ENCODE data around the gene ARHGAP18.
A peak's percentile ranks its signal among the peaks of the same experiment; 100 is the strongest.

The ARHGAP18 gene

DNA sequence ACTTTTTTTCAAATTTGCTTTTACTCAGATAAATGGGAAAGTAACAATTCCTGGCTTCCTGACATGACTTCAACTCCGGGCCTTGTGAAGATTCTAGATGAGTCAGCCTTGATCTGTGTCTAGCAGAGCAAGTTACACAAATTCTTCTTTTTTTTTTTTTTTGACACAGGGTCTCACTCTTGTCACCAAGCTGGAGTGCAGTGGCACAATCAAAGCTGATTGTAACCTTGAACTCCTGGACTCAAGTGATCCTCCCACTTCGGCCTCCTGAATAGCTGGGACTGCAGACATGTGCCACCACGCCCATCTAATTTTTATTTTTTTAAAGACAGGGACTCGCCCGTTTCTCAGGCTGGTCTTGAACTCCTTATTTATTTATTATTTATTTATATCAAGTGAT, 7.3 kb upstream of the ARHGAP18 start:
- no peak for DNase-seq

DNA sequence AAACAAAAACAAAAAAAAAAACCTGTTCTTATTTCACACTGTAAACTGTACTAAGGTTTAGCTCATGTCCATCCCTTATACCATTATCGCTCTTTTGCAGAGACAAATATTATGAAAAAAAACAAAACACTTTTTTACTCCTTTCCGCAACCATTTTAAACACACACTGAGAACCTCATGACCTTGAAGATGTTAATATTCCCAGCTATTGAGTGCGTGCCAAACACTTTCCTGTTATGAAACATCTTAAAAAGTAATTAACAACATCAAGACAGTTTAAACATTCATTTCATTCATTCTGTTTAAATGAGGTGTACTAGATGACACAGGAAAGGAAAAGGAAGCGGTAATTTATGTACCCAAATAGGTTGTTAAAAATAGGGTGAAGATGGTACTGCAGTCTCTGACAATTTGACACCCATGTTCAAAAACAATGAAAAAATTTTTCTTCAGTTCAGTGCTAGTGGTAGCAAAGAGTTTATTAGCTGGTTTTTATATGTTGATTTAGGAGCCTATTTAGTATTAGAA, 3.9 kb upstream of the ARHGAP18 start:
- no peak for DNase-seq

DNA sequence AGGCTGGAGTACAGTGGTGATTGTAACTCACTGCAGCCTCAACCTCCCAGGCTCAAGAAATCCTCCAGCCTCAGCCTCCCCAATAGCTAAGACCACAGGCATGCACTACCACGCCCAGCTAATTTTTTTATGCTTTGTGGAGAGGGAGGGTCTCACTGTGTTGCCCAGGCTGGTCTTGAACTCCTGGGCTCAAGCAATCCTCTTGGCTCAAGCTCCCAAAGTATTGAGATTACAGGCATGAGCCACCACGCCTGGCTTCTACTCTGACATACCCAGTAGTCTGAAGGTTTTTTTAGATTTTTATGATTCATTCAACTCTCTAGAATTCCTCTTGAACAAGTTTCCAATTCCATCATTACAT, 1.3 kb upstream of the ARHGAP18 start:
- DNase-seq, result no peak

DNA sequence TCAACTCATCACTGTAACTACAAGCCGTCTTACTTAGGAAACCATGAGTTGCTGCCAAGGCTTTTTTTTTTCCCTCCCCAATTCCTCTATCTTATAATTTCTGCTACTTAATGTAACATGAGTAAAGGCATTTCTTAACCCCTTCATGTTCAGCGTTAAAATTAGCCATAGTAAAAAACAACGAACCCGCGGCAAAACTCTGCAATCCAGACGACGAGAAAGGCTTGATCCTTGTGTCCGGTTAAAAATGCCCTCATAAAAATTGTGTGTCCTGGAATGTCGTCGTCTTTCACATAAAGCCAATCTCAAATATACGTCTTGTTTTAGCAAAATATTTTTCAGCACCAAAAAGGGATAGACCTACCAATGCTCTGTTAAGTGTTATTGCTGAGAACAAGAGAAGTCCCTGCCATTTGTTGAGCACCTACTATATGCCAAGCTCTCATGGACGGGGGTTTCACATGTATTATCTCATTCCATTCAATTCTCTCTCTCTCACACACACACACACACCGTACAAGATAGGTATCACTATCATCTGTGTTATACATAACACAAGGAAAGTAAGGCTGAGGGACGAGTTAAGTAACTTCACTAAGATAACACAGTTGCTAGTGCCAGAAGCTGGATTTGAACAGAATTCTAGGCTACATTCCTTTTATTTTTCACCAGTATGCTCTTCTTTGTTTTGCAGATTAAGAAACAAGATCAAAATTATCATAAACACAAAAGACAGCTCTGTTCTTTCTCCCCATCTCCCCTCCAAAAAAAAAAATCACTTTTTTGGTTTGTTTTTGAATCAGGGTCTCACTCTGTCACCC, 683 bp upstream of the ARHGAP18 start:
- peak; percentile 24 for DNase-seq

DNA sequence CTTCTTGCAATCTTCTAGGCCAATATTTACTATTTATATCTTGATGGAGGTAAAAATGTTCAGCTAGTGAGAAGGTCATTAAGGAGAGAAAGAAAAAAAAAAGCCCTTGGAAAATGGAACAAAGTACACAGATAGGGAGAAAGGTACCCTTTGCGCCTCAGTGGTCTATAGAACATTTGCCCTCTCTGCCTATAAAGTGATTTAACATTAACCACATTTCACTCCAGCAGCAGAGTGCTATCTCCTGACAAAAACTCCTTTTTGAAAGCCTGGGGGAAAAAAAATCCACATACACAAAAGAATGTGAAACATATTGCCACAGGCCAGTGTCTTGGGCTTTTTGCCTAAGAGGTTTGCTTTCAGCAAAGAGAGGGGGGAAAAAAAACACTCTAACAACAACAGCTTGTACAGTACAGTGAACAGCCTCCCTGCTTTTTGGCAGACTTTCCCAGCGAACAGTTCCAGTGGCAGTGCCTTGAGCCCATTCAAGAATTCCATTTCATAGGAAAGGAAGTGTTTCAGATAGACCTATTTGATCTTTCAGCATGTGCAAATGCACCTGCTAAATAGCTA, 695 bp downstream of the ARHGAP18 start:
- DNase-seq, result peak; percentile 24

DNA sequence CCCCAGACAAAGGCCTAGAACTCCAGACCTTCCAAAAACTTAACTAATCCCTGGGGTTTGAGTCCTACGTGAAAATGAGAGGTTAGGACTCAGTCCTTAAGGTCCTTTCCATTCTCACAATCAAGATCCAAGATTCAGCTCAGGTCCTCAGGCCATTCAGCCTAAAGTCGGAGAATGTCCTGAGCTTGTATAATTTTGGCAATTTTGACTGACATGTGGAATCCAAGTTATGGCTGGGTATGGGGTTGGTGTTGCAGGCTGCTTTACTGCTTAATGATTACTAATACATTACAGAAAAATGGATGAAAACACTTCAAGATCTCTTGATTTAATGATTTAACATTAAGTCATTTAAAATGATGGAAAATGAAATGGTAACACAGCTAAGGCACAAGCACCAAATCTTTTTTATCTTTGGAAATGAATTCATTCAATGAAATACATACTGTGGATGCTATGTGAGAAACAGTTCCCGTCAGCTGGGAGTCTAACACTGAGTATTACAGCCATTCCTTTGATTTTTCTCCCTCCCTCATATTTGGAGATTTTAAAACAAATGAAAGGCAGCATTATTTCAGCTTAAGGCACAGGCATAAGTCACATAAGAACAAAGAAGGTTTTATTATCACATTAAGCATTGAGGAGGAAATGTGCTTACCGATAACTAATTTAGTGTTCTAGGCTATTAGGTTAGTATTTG, 1.3 kb downstream of the ARHGAP18 start:
- DNase-seq, result no peak

DNA sequence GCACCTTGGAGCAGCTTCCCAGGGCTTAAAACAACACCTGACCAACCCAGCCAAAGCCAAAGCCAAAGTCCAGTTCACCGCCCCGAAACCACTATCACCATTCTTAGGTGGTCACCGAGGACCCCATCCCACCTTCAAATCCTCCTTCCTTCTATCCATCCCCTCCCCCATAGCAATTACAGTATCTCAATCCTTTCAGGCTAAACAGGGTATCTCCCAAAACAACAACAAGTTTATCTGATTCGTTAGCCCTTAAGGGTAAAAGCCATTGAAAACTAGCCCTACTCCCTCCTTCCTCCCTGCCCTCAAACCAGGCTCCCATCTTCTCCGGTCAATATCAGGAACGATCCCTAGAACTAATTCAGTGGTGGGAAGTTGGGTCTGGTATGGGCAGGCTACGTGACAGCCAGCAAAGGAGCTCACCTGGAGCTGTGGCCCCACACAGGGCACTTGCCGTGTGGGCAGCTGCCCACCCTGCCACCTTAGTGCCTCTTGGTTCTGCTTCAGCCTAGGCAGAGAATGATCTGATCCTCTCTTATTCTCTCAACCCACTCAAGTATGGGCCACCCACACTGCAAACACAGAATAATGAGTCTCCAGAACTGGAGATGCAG, 2.0 kb downstream of the ARHGAP18 start:
- DNase-seq, result no peak

DNA sequence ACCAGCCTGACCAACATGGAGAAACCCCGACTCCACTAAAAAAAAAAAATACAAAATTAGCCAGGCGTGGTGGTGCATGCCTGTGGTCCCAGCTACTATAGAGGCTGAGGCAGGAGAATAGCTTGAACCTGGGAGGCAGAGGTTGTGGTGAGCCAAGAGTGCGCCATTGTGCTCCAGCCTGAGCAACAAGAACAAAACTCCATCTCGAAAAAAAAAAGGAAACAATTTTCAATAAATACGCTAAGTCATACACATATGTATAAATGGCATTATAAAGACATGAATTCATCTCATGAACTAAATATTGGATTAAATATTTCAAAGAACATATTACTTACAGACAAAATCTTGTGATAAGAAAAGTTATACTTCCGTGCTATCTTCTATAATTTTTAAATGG, 2.9 kb downstream of the ARHGAP18 start:
- no peak for DNase-seq

DNA sequence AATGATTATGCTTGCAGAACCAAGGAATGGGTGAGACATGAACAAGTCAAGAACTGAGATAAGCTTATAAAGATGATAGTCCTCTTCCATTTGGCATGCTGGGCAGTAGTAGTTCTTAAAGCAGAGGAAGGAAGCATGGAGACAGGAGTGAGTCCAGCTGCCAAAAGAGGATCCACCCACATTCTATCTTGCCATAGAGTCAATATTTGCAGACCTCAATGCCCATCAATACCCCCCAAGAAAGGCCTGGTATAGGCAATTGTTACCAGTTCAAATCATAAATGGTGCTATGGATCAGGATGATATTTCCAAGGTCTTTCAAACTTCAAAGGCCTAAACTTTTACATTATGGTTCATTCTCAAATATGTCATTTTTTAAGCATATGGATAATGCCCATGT, 4.8 kb downstream of the ARHGAP18 start:
- DNase-seq, result no peak

DNA sequence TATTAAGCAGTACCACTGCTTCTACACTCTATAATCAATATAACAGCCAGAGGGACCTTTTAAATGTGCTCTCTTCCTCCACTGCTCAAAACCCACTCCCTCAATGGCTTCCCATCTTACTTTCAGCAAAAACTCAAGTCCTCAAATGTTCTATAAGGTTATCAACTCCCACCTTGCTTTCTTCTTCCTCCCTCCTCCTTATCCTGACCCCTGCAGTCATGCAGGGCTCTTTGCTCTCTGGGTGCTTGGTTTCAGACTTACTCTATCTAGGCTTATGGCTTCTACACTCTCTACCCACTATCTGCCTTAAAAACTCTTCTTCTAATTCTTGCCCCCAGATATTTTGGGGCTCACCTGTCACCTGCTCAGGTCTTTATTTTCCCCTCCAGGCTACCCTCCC, 5.3 kb downstream of the ARHGAP18 start:
- DNase-seq, result peak; percentile 72

DNA sequence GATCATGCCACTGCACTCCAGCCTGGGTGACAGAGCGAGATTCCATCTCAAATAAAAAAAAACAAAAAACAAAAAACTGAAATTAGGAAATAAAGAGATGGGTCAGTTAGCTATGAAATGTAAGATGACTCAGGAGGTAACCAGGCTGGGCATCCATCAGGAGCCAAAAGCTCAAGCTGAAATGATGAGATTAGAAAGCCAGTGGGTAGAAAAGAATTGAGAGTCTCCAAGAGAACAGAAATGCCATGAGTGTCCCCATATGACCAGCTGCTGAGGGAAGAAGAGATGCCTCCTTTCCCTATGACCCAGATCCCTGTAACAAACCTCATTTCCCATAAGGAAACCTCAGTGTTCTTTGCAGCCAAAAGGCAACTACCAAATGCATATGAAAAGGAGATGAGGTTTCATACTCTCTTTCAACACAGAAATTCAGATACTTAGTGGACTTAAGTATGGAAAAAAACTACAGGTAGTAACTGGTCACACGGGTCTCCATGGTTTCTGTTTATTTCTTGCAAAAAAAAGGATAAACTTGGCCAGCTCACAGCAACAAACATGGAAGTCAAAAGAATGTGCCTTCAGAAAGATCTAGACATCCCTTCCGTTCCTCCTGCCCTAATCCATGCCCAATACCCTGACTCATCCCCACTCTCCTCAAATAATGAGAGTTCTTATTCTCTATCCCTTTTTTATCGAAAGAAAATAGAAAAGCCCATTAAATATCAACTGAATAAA, 8.1 kb downstream of the ARHGAP18 start:
- DNase-seq, result peak; percentile 73

DNA sequence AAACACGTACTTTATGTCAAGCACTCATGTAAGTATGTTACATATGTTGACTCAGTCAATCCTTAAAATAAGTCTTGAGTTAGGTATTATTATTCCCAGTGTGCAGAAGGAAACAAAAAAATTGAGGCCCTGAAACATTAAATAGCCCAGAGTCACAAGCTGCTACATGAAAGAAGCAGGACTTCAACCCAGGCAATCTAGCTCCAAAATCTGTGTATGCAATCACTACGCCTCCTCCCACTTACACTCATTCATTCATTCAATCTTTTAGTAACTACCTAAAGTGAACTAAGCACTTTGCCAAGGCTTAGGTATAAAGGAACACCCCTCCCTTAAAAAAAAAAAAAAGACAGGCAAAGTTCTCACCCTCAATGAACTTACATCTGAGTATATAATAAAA, 9.3 kb downstream of the ARHGAP18 start:
- DNase-seq, result no peak

DNA sequence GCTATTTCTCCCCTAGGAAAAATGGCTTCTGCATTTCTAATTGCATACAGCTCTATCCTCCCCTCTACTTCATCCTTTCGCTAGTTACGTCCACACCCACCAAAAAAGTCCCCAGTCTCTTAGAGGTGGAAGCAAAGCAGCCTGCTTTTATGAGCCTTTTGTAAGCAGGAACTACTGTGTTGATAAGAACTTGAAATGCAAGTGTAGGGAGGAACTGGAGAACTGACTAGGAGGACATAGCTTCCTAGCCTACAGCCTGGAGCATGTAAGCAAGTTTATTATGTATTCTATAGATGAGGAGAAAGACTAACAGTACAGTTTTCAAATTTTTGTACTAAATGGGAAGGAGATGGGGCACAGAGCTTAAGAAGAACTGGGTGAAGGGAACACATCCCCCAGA, 10.3 kb downstream of the ARHGAP18 start:
- DNase-seq, result peak; percentile 47

DNA sequence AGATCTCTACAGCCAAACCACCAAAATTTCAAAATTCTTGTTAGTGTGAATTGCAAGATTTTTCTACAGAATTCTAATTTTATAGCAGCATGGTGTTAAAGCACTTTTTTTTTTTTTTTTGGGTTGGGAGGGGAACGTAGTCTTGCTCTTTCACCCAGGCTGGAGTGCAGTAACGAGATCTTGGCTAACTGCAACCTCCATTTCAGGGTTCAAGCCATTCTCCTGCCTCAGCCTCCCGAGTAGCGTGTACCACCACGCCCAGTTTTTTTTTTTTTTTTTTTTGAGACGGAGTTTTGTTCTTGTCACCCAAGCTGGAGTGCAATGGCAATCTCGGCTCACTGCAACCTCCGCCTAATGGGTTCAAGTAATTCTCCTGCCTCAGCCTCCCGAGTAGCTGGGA, 11.5 kb downstream of the ARHGAP18 start:
- no peak for DNase-seq

DNA sequence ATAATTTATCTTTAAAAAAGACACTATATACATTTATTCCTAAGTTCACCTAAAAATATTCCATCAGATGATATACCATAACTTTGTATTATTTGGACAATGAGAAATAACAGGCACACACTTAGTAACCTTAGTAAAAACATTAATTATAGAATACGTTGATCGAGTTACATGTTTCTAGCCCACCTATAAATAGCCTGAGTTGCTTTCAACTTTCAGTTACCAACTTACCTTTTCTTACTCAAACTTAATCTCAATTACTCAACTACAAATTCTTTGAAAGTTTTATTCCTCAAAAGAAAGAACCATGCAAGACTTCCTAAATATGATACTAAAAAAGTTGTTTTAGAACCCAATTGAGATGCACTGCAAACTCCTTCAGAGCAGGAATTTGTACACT, 12.2 kb downstream of the ARHGAP18 start:
- no peak for DNase-seq

DNA sequence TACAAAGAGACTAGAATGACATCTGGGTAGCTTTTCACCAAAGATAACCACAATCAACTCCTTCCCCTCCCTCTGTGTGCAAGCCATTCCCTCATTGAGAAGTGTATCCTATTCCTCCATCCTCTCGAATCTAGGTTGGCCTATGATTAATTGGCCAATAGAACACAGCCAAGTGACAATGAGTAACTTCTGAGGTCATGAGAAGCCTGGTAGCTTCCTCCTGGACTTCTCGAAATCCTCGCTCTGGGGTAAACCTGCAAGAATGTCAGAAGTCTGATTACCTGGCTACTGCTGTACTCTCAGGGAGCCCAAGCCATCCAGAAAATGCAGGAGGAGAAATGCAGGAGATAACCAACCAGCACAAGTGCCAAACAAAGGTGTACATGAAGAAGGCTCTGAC, 13.1 kb downstream of the ARHGAP18 start:
- no peak for DNase-seq

DNA sequence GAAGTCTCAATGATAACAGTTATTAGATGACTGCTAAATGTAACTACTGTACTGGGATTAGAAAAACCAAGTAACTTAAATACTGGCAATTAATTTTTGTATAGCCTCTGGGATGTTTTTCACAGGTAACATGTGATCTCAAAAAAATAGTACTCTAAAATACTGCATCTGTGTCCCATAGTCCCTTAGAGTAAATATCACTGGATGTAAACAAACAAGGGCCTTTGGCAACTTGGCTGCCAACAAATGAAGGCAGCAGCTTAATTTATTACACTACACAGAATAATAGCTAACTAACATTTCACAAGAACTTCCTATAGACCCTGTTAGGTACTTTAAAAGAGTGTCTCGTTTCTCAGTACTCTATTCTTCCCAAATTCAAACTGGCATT, 14.0 kb downstream of the ARHGAP18 start:
- DNase-seq, result no peak

DNA sequence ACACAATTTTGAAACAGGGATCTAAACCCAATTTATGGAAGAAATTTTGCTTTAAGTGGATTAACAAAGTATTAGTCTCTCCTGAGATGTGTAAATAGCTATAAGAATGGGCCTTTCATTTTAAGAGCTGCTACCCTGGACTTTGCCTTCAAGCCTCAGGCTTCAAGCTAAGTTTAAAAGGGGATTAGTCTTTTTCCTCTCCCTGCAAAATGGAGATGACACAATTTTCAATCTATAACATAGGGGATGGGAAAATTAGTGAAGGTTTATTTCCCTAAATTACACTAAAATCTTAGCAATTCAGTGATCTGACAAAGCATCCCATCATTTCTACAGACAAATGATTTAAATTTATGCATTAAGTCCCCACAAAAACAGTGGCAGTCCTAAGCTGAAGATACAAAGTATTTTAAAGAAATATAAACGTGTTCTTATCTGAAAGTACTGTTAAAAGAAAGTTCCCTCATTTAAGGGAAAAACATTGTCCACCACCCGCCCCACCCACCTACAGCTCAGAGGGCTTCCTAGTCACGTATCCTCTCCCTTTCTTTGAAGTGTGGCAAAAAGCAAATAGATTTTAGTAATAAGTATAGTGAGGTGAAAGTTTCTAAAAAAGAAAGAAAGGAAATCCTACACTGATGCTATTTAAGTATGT, 14.5 kb downstream of the ARHGAP18 start:
- no peak for DNase-seq

DNA sequence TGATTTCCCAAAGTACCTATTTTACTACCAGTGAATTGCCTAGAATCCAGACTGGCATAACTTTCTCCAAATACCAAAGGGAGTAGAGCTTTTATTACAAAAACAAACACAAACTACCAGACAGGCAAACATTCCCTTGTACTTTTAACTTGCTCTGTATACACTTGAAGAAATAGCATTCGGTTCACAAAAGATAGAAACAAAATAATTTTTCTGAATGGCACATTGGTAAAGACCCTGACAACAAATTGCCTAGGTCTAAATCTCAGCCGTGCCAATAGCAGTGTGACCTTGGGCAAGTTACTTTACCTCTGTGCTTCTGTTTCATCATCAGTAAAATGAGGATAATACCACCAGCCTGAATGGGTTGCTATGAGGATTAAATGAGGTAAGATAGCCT, 15.9 kb downstream of the ARHGAP18 start:
- DNase-seq, result no peak

DNA sequence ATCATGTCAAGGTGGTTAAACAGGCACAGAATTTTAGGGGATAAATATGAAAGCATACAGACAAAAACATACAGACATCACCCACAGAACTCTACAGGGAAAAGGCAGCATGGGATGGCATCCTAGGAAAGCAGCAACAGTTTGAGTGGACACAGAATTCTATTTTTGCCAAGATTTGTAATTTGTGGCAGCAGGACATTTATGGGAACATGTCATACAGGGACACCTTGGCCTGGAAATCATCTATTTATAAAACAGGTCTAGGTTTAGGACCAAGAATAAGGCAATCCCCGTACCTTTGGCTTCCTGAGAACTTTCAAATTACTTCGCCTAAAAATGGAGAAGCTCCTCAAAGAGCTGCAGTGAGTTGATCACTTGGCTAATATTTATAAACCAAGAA, 17.5 kb downstream of the ARHGAP18 start:
- DNase-seq, result no peak

DNA sequence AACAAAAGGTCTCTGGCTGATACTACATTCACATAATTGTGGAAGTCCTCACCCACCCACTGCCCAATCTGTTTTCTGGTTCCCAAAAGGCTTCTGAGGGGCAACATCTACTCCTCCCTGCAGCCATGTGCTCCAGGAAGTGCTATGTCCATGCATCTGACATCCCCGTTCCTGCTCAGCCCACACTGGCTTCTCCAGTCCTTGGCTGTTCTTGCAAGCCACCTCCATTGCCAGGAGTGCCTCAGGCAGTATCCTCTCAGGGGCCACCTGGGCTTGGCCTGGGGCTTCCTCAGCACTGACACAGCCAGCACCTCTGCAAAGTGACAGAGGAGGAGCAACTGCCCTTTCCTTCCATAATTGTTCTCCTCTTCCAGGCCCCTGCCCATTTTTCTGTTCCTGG, 18.3 kb downstream of the ARHGAP18 start:
- no peak for DNase-seq

DNA sequence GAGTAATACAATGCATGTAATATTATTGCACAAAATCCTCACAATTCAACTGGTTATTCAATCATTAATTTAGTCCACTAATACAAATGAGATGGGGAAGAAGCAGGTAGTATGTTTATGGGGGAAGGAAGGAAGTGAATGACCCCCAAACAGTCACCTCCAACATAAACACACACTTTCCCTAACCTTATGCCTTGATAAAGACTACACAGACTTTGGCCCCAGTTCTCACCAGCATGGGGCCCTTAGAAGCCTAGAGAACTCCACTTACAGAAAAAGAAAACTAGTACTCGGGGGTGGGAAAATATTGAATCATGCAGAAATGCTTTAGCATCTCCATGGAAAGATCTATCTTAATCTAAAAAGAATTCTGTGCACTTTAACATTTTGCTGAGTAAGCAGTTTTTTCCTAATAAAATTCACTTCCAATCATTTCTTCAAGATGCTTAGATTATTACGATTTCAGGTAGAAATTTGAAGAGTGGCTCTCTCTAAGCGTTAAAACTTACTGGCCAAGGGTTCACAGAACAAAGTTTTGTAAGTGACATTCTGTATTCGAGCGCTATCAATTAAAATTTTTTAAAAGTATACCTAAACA, 18.8 kb downstream of the ARHGAP18 start:
- DNase-seq, result no peak
